ENCODE results near the gene NXPE3.

DNA sequence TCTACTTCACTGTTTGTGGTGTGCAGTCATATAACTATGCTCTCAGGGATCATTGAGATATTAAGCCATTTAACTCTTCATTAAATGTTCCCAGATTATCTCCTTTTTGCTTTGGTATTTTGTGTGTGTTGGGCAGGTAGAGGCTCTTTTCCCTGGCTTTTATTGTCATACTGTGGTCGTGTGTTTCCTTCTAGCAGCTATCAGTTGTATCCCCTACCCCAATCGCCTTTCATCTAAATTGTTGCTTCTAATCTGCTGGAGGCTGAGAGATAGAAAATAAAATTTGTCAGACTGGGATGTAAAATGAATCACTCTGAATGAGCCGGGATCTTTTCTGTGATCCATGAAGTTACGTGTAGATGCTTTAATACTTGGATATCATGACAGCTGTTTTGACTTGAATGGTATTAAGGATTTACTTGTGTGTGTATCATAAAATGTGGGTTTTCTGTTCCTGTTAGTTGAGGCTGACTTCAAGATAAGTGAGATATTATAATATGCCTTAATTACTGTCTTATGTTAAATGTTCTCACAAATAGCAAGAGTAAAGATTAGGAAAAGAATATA, 79.5 kb downstream of the NXPE3 start:
- TF ChIP-seq, protein P1, sequence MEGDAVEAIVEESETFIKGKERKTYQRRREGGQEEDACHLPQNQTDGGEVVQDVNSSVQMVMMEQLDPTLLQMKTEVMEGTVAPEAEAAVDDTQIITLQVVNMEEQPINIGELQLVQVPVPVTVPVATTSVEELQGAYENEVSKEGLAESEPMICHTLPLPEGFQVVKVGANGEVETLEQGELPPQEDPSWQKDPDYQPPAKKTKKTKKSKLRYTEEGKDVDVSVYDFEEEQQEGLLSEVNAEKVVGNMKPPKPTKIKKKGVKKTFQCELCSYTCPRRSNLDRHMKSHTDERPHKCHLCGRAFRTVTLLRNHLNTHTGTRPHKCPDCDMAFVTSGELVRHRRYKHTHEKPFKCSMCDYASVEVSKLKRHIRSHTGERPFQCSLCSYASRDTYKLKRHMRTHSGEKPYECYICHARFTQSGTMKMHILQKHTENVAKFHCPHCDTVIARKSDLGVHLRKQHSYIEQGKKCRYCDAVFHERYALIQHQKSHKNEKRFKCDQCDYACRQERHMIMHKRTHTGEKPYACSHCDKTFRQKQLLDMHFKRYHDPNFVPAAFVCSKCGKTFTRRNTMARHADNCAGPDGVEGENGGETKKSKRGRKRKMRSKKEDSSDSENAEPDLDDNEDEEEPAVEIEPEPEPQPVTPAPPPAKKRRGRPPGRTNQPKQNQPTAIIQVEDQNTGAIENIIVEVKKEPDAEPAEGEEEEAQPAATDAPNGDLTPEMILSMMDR (IDR thresholded peaks at IDR 0.05 in 4 of 5, conservative IDR thresholded peaks at IDR 0.05 in 1 of 5) = no peak
- no peak for TF ChIP-seq POLR2A (IDR thresholded peaks at IDR 0.05)

Data from gastrocnemius medialis (tissue), 4 donors.